ENCODE data around the gene UGT3A1. TPM values are rescaled to one million over a fixed set of nuclear protein-coding genes. Genes with fewer than 3 reads are reported as not detected.

Gene UGT3A1
- polyA plus RNA-seq, 1 of the 3 experiments (the other 2 are of a cell fraction), result not detected

GRCh38 chr5:35947085-35947484, 44.1 kb downstream of the UGT3A1 start:
- no peak for TF ChIP-seq TAF1 (IDR thresholded peaks at IDR 0.05; ENCODE audit: borderline replicate concordance, low read depth, low read length)
- TF ChIP-seq YY1 (IDR thresholded peaks at IDR 0.05; ENCODE audit: low read depth), result no peak
- no peak for TF ChIP-seq FOXM1 (IDR thresholded peaks at IDR 0.05; ENCODE audit: low read depth)
- TF ChIP-seq CTCF (IDR thresholded peaks at IDR 0.05), result no peak
- TF ChIP-seq GATA2 (CRISPR knock-in tag; IDR thresholded peaks at IDR 0.05), result no peak
- no peak for TF ChIP-seq RCOR1 (IDR thresholded peaks at IDR 0.05; ENCODE audit: low read length)
- H4K20me1 ChIP-seq (ENCODE audit: insufficient read depth), result no peaks in the 10 kb centered on the region
- no peaks in the 10 kb centered on the region for H3F3A ChIP-seq (replicated peaks; ENCODE audit: insufficient read depth)
- H3K4me3 ChIP-seq (ENCODE audit: low read depth in 2 of 2, low read length in 1 of 2), result no peak overlapping the region
- H2AFZ ChIP-seq (ENCODE audit: low read depth), result no peak overlapping the region
- H3K27ac ChIP-seq (ENCODE audit: low read depth in 2 of 2, low read length in 1 of 2), result no peak overlapping the region
- ChIA-PET CTCF (no interaction called here), POLR2A (no interaction called here)
- H3K79me2 ChIP-seq (ENCODE audit: insufficient read depth), result no peaks in the 10 kb centered on the region
- WGBS (ENCODE audit: low lambda C conversion rate), result 20% methylated on average over 5 of the region's 5 CpGs
- H3K4me1 ChIP-seq (ENCODE audit: control insufficient read depth in 1 of 2, insufficient read depth in 2 of 2, low read depth in 1 of 2, low read length in 1 of 2), result no peaks in the 10 kb centered on the region
- H3K9me2 ChIP-seq, result no peaks in the 10 kb centered on the region
- peaks cover 7% of the 10 kb centered on the region; the same call in 1 of the 2 replicates for H3K27me3 ChIP-seq (ENCODE audit: insufficient read depth)
- DNase-seq, result no peak
- no peak overlapping the region for H3K9ac ChIP-seq
- no peaks in the 10 kb centered on the region for H3K9me3 ChIP-seq
- H3K36me3 ChIP-seq (replicated peaks in 1 of 2; ENCODE audit: control insufficient read depth in 1 of 2, insufficient read depth in 2 of 2, low read length in 1 of 2), result no peaks in the 10 kb centered on the region
- H3K4me2 ChIP-seq, result no peak overlapping the region

GRCh38 chr5:35939639-35940038, 51.6 kb downstream of the UGT3A1 start:
- H3K9ac ChIP-seq, result no peak overlapping the region
- H3K4me1 ChIP-seq (ENCODE audit: control insufficient read depth in 1 of 2, insufficient read depth in 2 of 2, low read depth in 1 of 2, low read length in 1 of 2), result no peaks in the 10 kb centered on the region
- H2AFZ ChIP-seq (ENCODE audit: low read depth), result no peak overlapping the region
- DNase-seq, result no peak
- H3K27ac ChIP-seq (ENCODE audit: low read depth in 2 of 2, low read length in 1 of 2), result no peak overlapping the region
- H3F3A ChIP-seq (replicated peaks; ENCODE audit: insufficient read depth), result no peaks in the 10 kb centered on the region
- H3K36me3 ChIP-seq (replicated peaks in 1 of 2; ENCODE audit: control insufficient read depth in 1 of 2, insufficient read depth in 2 of 2, low read length in 1 of 2), result no peaks in the 10 kb centered on the region
- no peaks in the 10 kb centered on the region for H4K20me1 ChIP-seq (ENCODE audit: insufficient read depth)
- ChIA-PET POLR2A (no interaction called here), CTCF (no interaction called here)
- H3K4me2 ChIP-seq, result no peak overlapping the region
- no peaks in the 10 kb centered on the region for H3K9me2 ChIP-seq
- WGBS (ENCODE audit: low lambda C conversion rate), result 27% methylated on average over 3 of the region's 3 CpGs
- no peak overlapping the region for H3K4me3 ChIP-seq (ENCODE audit: low read depth in 2 of 2, low read length in 1 of 2)
- H3K27me3 ChIP-seq (ENCODE audit: insufficient read depth), result peaks cover 12% of the 10 kb centered on the region
- no peaks in the 10 kb centered on the region for H3K9me3 ChIP-seq
- no peak for TF ChIP-seq JUND (IDR thresholded peaks at IDR 0.05)
- TF ChIP-seq ELF1 (IDR thresholded peaks at IDR 0.05), result no peak
- TF ChIP-seq POLR2AphosphoS5 (IDR thresholded peaks at IDR 0.05; ENCODE audit: low read depth, low read length), result no peak
- TF ChIP-seq NRF1 (IDR thresholded peaks at IDR 0.05; ENCODE audit: low read depth, low read length), result no peak
- TF ChIP-seq USF2 (IDR thresholded peaks at IDR 0.05; ENCODE audit: borderline replicate concordance, low read depth, low read length), result no peak
- peak; percentile 46 for TF ChIP-seq CTCF (IDR thresholded peaks at IDR 0.05)
- TF ChIP-seq GABPA (IDR thresholded peaks at IDR 0.05; ENCODE audit: low read depth), result no peak
- TF ChIP-seq RXRA (IDR thresholded peaks at IDR 0.05; ENCODE audit: borderline replicate concordance, low read depth), result no peak
- no peaks in the 10 kb centered on the region for H3K79me2 ChIP-seq (ENCODE audit: insufficient read depth)
